Cardiac fibroblast (primary cell): ENCODE measurements around the gene FABP3.

ENCODE experiments used
- DNase-seq, 2 donors: peaks; one replicate each; pipeline versions ENCODE4 v3.0.0 to v3.0.0-alpha.2; 2010; ENCODE audit warnings: low read depth in 2 of 2
- H3K4me3 ChIP-seq, 2 donors: replicated peaks in 1 of 2; 1 replicate in 1 of 2; 2 replicates in 1 of 2; pipeline ENCODE4 v1.5.1; 2011; ENCODE audit warnings: low read depth in 2 of 2, low read length in 2 of 2, mild to moderate bottlenecking in 2 of 2, moderate library complexity in 1 of 2
- CTCF ChIP-seq: IDR thresholded peaks from one replicate; pipeline ENCODE4 v1.5.1; 2011; ENCODE audit warnings: low read depth, mild to moderate bottlenecking, low read length, inconsistent platforms

The FABP3 gene

DNA sequence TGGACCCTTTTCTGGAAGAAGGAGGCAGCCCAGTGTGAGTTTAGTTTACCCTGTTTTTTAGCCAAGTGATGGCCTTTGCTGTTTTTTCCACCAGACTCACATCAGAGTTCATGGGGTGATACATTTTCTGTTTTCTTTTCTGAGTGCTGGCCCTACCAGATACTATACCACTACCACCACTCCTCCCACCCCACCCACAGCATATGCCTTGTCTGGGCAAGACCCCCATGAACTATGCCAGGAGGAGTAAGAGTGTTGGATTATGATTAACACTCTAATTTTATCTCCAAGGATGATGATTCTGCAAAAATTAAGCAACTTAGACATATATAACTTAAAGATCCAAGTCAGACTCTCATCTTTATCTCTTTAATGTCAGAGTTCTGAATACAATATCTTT lies 26.1 kb downstream of the FABP3 start:
- no peak for TF ChIP-seq CTCF
- DNase-seq, result no peak
- no peak overlapping the region for H3K4me3 ChIP-seq

DNA sequence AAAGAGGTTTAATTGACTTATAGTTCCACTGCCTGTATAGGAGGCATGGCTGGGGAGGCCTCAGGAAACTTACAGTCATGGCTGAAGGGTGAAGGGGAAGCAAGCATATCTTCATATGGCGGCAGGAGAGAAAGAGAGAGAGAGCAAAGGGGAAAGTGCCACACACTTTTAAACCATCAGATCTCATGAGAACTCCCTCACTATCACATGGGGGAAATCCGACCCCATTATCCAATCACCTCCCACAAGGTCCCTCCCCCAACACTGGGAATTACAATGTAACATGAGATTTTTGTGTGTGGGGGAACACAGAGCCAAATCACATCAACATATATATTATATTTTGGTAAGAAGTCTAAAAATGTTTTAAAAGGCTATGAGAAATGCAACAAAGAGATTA lies 27.2 kb downstream of the FABP3 start:
- H3K4me3 ChIP-seq, result no peak overlapping the region
- no peak for TF ChIP-seq CTCF
- DNase-seq, result no peak

DNA sequence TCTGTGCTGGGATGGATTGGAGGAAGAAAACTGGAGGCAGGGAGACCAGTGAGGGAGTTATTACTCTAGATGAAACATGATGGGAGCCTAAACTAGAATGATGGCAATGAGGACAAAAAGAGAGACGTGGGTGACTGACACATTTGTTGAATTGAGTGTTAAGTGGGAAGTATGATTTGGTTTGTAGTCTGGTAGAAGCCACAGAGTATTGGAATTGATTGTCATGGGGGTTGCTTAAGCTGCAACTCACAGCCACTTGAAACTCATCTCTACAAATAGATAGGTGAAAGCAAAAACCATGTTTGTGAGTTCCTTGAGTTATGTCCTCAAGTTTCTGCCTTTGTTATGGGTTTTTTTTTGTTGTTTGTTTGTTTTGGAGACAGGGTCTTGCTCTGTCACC lies 28.4 kb downstream of the FABP3 start:
- TF ChIP-seq CTCF, result no peak
- DNase-seq, result no peak
- H3K4me3 ChIP-seq, result no peak overlapping the region

DNA sequence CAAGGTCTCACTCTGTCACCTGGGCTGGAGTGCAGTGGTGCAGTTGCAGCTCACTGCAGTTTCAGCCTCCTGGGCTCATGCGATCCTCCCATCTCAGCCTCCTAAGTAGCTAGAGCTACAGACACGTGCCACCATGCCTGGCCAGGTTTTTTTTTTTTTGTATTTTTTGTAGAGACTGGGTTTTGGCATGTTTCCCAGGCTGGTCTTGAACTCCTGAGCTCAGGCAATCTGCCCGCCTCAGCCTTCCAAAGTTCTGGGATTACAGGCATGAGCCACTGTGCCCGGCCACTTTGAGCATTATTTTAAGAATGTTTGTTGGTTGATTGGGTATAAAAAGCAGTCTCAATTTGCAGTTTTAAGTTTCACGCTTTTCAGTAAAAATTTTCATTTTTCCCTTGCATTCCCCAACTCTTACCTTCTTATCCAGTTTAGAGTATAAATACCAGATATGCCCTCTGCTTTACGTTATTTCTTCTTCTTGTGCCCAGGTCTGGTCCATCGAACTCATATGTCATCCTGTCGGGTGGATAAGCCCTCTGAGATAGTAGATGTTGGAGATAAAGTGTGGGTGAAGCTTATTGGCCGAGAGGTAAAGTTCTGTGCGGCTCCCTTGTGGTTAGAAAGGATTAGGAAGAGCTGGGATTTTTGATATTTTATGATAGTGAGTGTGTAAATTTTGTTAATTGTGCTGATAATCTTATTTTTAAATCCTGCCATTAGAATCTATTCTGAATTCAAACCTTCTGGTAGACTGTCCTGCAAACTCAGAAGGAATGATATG lies 36.0 kb downstream of the FABP3 start:
- TF ChIP-seq CTCF, result no peak
- no peak for DNase-seq
- no peak overlapping the region for H3K4me3 ChIP-seq

- peak; percentile 64 to 68 for DNase-seq
- no peak overlapping the region for H3K4me3 ChIP-seq
- TF ChIP-seq CTCF, result peak; percentile 54
Measured at GRCh38 chr1:31335007-31335406, 37.9 kb downstream of the FABP3 start.

GRCh38 chr1:31327381-31327780 lies 45.5 kb downstream of the FABP3 start:
- H3K4me3 ChIP-seq, result no peak overlapping the region
- peak; percentile 52 to 57 for DNase-seq
- TF ChIP-seq CTCF, result no peak

GRCh38 chr1:31326461-31326860 lies 46.4 kb downstream of the FABP3 start:
- no peak overlapping the region for H3K4me3 ChIP-seq
- no peak for TF ChIP-seq CTCF
- no peak for DNase-seq
